Activated effector memory CD4-positive, alpha-beta T cell treated with Interleukin-2 at 50 U/mL for 16 hours (primary cell): Measurements from ENCODE around the gene FCAMR.

ENCODE experiments used
- DNase-seq: peaks from one replicate; pipeline ENCODE4 v3.0.0-alpha.2; 2020

Gene FCAMR

DNA sequence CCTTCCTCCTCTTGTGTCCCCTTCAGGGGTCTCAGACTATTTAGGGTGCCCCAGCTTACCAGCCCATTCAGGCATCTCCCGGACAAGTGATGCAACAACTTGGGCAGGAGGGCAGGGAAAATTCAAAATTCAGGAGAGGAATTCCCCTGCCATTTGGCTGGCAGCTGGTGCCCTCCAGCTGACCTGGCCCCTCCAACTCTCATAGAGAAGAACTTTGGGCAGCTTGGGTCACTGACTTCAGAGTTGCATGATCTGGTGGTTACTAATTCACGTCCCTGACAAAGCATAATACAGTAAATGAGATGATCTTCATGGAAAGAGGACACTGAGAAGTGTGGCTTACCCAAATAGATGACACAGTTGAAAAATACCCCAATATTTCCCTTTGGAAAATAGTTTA is at the start of gene FCAMR:
TSS of gene FCAMR (minus strand) at position 15 of the 400 bp plus-strand sequence. CDS start 335 bp downstream, outside the sequence.
- no peak for DNase-seq

DNA sequence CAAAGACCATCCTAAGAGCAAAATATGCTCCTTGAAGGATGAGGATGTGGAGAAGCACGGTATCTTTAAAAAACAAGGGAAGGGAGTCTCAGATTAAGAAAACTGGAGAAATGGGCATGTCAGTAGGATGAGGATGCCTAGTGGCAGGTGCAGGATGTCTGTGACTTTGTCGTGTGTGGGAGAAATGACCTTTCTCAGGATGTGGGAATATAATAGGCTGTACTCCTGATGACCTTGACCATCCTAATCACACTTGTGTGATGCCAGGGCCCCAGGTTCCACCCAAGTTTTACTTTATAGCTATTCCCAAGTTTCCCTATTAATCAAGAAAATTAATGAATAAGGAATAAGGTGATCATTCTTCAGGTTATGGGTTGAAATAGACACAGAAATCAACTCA is 49.4 kb upstream of the FCAMR start:
- DNase-seq, result no peak

GRCh38 chr1:207019161-207019560 is 48.9 kb upstream of the FCAMR start:
- DNase-seq, result no peak

GRCh38 chr1:207018707-207019106 is 48.4 kb upstream of the FCAMR start:
- no peak for DNase-seq

- no peak for DNase-seq
Observed at GRCh38 chr1:207017615-207018559, 47.6 kb upstream of the FCAMR start.

DNA sequence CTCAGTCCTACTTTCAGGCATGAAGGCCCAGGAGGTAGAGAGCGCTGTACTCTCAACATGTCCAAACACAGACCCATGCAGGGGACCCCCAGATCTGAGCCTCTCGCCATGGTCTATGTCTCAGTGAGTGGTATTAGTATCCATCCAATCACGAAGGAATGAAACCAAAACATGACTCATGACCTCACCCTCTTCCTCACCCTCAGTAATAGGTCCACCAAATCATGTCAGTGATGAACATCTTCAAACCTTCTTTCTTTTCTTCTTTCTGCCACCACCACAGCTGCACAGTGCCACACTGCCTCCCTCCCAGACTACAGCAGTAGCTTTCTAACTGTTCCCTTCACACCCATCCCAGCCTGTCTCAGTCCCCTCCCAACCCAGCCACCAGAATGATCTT is 45.5 kb upstream of the FCAMR start:
- DNase-seq, result no peak

DNA sequence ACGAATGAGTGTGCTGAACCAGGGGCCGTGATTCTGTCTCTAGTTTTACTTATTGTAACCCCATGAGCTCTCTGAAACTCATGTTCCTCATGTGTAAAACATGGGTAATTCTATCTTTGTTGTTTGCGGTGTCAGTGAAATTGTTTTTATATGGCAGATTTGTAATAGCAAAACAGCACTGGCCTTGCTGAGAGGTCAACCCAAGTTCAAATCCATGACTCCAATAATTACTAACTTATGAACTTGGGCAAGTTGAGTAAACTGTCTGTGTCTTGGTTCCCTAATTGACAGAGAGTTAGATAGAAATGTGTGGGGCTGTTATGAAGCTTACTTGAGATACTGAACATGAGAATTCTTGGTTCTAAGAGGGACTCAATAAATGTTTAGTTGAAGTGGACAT is 44.5 kb upstream of the FCAMR start:
- no peak for DNase-seq

GRCh38 chr1:207013321-207014085 is 43.2 kb upstream of the FCAMR start:
- DNase-seq, result no peak

- DNase-seq, result no peak
Observed at GRCh38 chr1:207010726-207011125, 40.5 kb upstream of the FCAMR start.

- DNase-seq, result no peak
Observed at GRCh38 chr1:207009945-207010344, 39.7 kb upstream of the FCAMR start.

GRCh38 chr1:207009182-207009850 is 39.1 kb upstream of the FCAMR start:
- no peak for DNase-seq

DNA sequence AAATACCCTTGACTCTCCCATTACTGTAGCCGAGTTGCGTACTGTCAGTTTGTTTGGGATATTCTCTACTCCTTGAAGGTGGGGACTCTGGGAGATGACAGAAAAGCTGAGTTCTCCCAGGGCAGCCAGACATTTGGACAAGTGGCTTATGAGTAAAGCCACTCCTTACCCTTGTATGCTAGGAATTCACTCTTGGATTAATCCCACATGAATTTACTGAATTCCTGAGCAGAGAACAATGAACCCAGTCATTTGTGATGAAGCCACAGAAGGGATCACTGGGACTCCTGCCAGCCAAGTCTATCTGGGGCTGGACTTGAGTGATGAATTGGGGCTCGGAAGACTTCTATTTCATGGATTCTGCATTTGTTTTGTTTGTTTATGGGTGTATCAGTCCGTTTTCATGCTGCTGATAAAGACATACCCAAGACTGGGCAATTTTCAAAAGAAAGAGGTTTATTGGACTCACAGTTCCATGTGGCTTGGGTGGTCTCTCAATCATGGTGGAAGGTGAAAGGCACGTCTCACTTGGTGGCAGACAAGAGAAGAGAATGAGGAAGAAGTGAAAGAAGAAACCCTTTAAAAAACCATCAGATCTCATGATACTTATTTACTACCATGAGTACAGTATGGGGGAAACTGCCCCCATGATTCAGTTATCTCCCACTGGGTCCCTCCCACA is 37.2 kb upstream of the FCAMR start:
- DNase-seq, result no peak

DNA sequence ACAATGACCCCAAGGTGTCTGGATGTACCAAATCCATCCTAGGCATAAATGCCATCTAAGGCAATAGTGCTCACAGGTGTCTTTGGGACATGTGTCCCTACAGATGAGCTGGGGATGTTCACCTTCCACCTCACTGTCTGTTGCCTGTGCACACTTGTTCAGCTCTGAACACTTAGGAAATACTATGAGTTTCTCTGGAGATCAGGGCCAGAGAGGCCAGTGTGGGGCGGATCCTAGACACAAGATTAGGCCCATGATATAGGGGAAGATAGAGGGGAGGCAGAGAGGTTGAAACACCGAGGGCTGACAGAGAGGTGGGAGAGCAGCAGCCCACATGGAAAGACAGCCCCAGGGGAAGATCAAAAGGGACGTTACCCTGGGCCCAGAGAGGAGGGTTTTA is 36.7 kb upstream of the FCAMR start:
- no peak for DNase-seq

GRCh38 chr1:207006083-207006482 is 35.8 kb upstream of the FCAMR start:
- DNase-seq, result no peak

DNA sequence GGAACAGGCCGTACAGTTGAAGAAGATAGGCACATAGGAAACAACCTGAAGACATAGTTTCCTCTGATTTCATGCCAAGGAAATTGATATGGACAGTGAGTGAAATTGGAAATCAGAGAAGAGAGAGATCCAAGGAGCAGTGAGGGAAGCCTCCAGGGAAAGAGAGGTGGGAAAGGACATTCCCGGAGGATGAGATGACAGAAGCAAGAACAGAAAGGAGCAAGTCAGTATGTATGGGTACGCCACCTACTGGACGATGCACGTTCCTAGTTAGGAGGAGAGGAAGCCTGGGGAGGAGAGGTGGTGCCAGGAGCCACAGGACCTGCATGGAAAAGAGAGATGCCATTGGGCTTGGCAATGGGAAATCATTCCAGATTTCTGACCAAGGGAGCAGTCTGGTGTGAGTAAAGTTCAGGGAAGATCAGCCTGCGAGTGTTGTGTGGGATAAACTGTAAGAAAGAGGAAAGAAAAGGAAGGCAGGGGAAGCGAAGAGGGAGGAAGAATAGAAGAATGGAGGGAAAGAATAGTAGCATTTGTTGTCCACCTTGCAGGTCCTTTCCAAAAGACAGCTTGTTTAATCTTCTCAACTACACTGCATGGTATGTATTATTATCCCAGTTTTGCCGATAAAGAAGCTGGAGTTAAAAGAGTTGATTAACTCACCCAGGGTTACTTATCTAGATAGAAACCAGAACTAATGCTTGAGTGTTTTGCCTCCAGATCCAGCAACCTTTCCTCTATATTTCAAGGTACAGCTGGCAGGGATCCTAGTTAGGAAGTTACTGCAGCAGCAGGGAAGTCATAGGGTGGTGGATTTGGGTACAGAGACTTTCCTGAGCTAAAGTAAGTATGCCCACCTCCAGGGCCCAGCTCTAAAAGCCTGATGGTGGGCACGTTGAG is 34.9 kb upstream of the FCAMR start:
- no peak for DNase-seq

GRCh38 chr1:207003210-207003609 is 33.0 kb upstream of the FCAMR start:
- DNase-seq, result no peak

- no peak for DNase-seq
Observed at GRCh38 chr1:207002724-207003146, 32.5 kb upstream of the FCAMR start.

GRCh38 chr1:207001492-207002245 is 31.4 kb upstream of the FCAMR start:
- no peak for DNase-seq

GRCh38 chr1:207000651-207001291 is 30.5 kb upstream of the FCAMR start:
- no peak for DNase-seq

- DNase-seq, result no peak
Observed at GRCh38 chr1:206998816-206999215, 28.6 kb upstream of the FCAMR start.
